Esophagus muscularis mucosa (tissue), 4 donors: ENCODE measurements around the gene C6orf89.

ENCODE experiments used
- CTCF ChIP-seq, 3 experiments: fragments of 200-600 bp in 2 of 3; fragments of 450-650 bp in 1 of 3; sonication (generic) in 2 of 3; IDR thresholded peaks; one replicate each; pipeline ENCODE4 v1.5.1; 2017 to 2019; ENCODE audit warnings: antibody characterized with exemption in 3 of 3, mild to moderate bottlenecking in 2 of 3, moderate library complexity in 1 of 3
- EP300 ChIP-seq: sonication (generic); formaldehyde crosslinking; IDR thresholded peaks from one replicate; pipeline ENCODE4 v1.6.1; 2017; ENCODE audit warnings: antibody characterized with exemption
- POLR2A ChIP-seq: fragments of 450-650 bp; IDR thresholded peaks from one replicate; pipeline ENCODE4 v1.6.1; 2017; ENCODE audit warnings: antibody characterized with exemption, moderate library complexity, mild to moderate bottlenecking, low read depth

GRCh38 chr6:36924131-36924530, 38.4 kb downstream of the C6orf89 start:
- TF ChIP-seq EP300 = no peak
- no peak for TF ChIP-seq CTCF (IDR thresholded peaks at IDR 0.05)
- TF ChIP-seq POLR2A = no peak
